Measurements from ENCODE around the gene KPRP.
A peak's percentile ranks its signal among the peaks of the same experiment; 100 is the strongest.

The KPRP gene

GRCh38 chr1:152757747-152758146 is at the start of gene KPRP:
TSS of gene KPRP (plus strand) at chr1:152758025. CDS start at chr1:152759589, 1,564 bp downstream.
- no peak for DNase-seq (ENCODE audit: low spot score)

GRCh38 chr1:152718238-152718637 is 39.6 kb upstream of the KPRP start:
- DNase-seq (ENCODE audit: low spot score), result no peak

GRCh38 chr1:152725261-152725660 is 32.6 kb upstream of the KPRP start:
- no peak for DNase-seq (ENCODE audit: low spot score)

DNA sequence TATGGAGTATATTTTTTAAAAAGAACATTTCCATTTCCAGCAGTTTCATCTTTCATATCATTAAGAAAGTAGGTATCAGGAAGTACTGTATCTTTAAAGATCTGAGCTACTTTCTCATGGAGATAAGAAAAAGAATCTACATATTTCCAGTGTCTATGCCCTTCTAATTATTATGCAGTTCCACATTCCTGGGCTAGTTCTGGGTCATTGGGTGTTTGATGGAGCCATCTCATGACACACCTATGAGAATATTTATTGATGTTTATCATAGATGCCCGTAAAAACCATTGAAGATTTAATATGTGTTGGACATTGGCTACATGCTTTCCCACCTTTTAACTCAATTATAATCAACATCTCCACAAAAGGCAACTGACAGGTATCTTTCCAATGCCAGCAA is 28.8 kb upstream of the KPRP start:
- DNase-seq (ENCODE audit: low spot score), result no peak

DNA sequence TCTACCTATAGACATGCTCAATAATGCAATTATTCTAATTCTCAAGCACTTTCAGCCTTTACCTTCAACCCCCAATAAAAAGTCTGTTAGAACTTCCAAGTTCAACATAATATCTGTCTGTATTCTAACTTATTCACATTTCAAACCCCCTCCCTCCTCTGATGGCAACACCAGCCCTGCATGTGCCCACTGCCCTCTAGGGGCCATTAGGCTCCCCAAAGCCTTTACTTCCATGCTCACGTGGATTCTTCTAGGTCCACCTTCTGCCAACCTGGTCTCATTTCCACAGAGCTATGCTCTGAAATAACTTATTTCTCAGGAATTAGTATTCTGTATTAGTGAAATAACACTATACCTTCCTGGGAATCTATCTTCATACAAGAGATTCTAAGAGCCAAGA is 22.2 kb upstream of the KPRP start:
- DNase-seq (ENCODE audit: low spot score), result no peak

GRCh38 chr1:152737997-152738396 is 19.8 kb upstream of the KPRP start:
- DNase-seq (ENCODE audit: low spot score), result no peak

DNA sequence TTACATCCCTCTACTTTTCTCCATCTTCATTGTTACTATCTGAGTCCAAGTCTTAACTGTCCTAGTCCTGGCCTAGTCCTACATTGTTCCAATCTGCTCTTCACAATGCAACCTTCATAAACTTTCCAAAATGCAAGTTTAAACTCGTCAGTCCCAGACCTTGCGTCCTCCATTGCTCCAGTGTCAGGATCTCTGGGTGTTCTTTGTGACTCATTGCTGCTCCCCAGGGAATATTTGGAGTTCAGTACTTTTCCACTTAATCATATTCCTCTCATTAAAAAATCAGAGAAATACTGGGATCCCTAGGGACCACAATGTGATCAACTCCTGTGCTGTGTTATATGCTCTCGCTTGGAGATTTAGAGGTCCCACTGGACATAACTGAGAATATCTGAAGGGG is 18.0 kb upstream of the KPRP start:
- peak; percentile 45 for DNase-seq (ENCODE audit: low spot score)

DNA sequence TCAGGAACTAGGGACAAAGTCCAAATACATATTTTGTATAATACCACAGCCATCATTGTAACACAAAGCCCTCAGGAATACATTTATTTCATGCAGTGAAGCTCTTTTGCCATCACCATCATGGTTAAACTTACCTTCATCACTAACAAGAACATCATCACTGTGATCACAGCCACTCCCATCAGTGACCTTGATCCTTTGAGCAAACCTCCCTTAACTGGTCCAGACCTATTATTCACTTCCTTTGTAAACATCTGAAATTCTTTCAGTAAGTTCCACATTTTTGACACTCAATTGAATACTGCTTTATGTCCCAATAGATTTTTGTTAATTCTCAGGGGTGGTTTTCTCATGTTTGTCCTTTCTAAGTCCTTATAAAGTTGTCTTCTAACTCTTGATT is 16.2 kb upstream of the KPRP start:
- no peak for DNase-seq (ENCODE audit: low spot score)

DNA sequence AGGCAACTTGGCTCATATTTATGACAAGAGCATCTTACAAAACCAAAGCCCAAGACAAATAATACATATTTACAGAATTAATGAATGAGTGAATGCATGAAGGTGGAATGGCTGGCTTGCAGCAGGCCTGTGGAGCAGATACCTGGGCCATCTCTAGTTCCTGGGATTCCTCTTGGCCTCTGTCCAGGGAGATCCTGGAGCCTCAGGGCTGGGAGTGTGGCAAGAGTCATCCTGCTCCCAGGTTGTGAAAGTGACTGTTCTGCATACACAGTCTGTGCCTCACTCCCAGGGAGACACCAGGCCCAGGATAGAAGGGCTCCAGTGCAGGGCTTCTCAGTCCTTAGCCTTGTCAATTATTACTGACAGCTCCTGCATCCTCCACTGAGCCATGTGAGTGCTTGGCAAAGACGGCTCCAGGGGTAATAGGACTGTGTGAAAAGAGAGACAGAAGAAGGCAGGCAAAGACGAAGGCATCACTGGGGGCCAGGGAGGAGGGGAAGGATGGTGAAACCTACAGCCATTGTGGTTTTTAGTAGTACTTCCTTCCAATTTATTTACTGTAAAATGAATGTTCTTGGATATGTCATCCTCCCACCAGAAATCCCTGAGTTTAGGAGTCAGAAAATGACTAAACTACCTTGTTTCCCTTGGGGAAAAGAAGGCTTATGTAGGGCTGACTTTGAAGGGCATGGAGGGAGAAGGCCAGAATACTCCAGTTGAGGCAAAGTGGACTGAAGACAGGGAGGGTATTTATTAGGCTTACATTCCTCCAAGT is 14.3 kb upstream of the KPRP start:
- no peak for DNase-seq (ENCODE audit: low spot score)

DNA sequence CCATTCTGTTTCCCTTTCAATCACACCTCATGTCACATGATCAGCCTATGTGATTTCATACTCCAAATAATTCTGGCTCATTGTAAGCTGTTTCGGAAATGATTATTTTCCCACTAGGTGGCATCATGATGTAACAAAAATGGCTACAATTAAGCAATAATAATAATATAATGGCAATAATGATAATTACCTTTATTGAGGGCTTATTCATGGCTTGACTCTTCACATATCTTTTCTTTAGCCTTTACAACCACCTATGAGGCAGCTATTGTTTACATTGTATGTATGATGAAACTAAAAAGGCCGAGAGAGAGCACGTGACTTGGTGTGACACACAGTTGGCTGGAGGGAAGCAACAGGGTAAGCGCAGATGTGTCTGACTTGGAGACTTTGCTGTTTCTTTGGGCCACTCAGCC is 12.5 kb upstream of the KPRP start:
- DNase-seq (ENCODE audit: low spot score), result no peak

DNA sequence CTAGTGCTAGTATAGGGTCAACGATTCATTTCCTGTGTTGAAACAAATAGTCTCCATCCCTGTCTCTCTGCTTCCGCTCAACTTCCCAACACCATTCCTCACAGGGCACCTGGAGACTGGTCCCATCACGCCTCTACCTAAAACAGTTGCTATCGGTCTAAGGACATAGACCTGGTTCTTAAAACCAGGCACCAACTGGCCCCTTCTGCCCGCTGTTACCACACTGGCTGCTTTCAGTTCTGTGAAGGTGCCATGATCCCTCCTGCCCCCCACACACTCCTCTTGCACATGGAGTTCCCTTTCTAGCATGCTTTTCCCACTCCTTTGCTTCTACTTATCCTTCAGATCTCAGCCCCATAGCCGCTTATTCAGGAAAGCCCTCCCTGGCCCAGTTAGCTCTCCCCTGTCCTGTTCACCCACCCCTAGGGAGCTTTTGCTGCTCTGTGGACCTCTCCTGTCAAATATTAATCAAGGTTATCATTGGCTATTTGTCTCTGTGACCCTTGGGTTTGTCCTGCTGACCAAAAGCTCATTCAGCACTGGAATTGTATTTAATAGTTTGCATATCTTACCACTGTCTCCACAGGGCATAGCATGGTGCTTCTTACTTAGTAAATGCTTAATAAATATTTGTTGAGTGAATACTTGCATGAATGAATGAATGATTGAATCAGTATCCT is 11.9 kb upstream of the KPRP start:
- DNase-seq (ENCODE audit: low spot score), result no peak

DNA sequence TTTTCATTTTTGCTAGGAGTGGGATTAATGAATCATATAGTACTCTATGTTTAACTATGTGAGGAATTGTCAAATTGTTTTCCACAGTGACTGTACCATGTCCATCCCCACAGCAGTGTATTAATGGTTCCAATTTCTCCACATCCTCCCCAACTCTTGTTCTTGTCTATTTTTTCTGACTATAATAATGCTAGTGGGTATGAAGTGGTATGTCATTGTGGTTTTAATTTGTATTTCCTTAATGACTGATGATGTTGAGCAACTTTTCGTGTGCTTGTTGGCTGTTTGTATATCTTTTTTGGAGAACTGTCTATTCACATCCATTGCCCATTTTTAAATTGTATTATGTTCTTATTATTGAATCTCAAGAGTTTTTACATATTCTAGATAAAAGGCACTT is 10.0 kb upstream of the KPRP start:
- no peak for DNase-seq (ENCODE audit: low spot score)

DNA sequence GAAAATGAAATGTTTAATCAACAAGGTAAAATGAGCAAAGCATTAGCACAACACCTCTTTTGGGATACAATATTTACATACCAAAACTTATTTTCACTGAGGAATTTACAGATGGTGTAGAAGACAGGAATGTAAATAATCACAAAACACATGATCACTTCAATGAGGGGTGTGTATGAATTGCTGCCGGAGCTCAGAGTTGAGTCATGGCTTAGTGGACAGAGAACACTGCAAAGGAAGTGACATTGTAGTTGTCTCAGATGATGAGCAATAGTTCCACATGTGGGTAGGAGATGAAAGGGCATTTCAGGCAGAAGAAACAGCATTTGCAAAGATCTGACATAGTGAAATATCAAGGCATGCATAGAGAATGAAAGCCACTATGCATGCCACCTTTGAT is 5.6 kb upstream of the KPRP start:
- peak; percentile 53 for DNase-seq (ENCODE audit: low spot score)

DNA sequence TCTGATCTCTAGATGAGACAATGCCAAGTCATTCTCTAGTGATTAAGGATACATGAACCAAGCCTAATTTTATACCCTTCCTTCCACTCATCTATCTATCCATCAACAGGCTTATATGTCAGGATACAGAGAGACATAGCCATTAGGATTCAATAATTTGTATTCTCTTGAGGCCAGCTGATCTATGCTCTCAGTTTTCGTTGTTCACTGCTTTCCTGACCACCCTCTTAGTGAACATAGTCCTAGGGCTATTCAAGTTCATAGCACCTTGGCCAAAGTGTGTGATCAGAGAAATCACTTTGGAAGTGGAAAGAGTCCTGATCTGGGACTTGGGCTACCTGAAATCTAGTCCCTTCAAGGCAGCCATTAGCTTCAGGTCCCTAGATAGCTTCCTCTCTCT is 4.2 kb upstream of the KPRP start:
- no peak for DNase-seq (ENCODE audit: low spot score)

DNA sequence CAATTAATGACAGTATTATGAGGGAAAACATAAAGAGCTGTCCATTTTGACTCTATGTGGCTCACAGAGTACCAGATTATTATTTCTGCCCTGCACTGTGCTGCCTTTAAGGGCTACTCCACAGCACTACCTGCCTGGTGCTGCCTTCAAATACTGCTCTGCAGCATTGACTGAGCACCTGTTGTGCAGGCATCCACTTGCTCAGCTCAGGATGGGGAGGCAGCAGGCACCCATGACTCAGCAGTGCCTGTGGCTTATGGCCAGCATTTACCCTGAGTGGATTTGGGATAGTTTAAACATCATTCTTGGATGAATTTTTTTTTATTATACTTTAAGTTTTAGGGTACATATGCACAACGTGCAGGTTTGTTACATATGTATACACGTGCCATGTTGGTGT is 953 bp upstream of the KPRP start:
- no peak for DNase-seq (ENCODE audit: low spot score)

DNA sequence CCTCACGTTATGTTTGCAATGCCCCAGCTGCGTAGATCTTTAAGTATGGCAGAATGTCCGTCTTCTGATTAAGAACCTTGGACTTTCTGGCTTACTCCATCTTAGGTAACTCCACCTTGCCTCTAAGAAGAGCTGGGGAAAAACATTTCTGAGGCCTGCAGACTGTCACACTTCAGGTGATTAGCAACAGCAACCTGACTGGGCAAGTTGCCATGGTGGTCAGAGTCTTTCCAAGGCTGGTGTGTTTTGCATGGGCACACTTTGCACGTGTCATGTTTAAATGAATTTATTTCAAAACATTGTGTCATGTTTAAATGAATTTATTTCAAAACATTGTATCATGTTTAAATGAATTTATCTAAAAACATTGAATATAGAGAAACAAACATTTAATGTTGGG is 811 bp downstream of the KPRP start:
- DNase-seq (ENCODE audit: low spot score), result no peak

GRCh38 chr1:152759453-152760173 is 1.8 kb downstream of the KPRP start:
- DNase-seq (ENCODE audit: low spot score), result no peak

DNA sequence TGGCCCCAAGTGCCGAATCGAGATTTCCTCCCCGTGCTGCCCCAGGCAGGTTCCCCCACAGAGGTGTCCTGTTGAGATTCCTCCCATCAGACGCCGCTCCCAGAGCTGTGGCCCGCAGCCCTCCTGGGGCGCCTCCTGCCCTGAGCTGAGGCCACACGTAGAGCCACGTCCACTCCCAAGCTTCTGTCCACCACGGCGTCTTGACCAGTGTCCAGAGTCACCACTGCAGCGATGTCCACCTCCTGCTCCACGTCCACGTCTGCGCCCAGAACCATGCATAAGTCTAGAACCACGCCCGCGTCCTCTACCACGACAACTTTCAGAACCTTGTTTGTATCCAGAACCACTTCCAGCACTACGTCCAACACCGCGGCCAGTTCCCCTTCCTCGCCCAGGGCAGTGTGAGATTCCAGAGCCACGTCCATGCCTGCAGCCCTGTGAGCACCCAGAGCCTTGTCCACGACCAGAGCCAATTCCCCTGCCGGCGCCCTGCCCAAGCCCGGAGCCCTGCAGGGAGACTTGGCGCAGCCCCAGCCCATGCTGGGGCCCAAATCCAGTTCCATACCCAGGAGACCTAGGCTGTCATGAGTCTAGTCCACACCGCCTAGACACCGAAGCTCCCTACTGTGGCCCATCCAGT is 2.8 kb downstream of the KPRP start:
- DNase-seq (ENCODE audit: low spot score), result no peak

- DNase-seq (ENCODE audit: low spot score), result no peak
Measured at GRCh38 chr1:152761609-152762213, 3.9 kb downstream of the KPRP start.

- DNase-seq (ENCODE audit: low spot score), result no peak
Measured at GRCh38 chr1:152768847-152769533, 11.2 kb downstream of the KPRP start.

- DNase-seq (ENCODE audit: low spot score), result no peak
Measured at GRCh38 chr1:152770411-152770810, 12.6 kb downstream of the KPRP start.

- DNase-seq (ENCODE audit: low spot score), result no peak
Measured at GRCh38 chr1:152774875-152775274, 17.1 kb downstream of the KPRP start, which contains the start of gene LCE1F. TSS of gene LCE1F (plus strand) at chr1:152775140. CDS start at chr1:152776372, 1,232 bp downstream.
